GM06990 (cell line): ENCODE results near the gene TEC.

Experiments
- DNase-seq: peaks from one replicate; pipeline ENCODE4 v3.0.0-alpha.2; 2011; ENCODE audit not compliant: insufficient read length; ENCODE audit errors: extremely low read depth
- H3K27me3 ChIP-seq: replicated peaks from 2 replicates; pipeline ENCODE4 v1.6.0; 2011; ENCODE audit warnings: low read length; ENCODE audit not compliant: control insufficient read depth, insufficient read depth
- H3K36me3 ChIP-seq: 2 replicates; pipeline ENCODE4 v1.5.1; 2011; ENCODE audit warnings: low read length; ENCODE audit not compliant: control insufficient read depth, insufficient read depth
- H3K4me3 ChIP-seq: replicated peaks from 2 replicates; pipeline ENCODE4 v1.5.1; 2011; ENCODE audit warnings: low read depth, mild to moderate bottlenecking, control low read depth, low read length
- CTCF ChIP-seq: IDR thresholded peaks from 2 replicates; pipeline ENCODE4 v1.5.1; 2011; ENCODE audit warnings: low read length, control low read depth, mild to moderate bottlenecking, inconsistent platforms; ENCODE audit not compliant: insufficient read depth, poor library complexity, severe bottlenecking

Gene TEC

GRCh38 chr4:48262484-48262883 is 7.2 kb downstream of the TEC start:
- no peak for DNase-seq
- Histone ChIP-seq H3K27me3 (no peaks in the 10 kb centered on the region), H3K4me3 (no peak overlapping the region), H3K36me3 (no peaks in the 10 kb centered on the region; the same call in 1 of the 2 replicates)
- no peak for TF ChIP-seq CTCF

GRCh38 chr4:48261281-48261680 is 8.4 kb downstream of the TEC start:
- Histone ChIP-seq H3K4me3 (peak overlapping the region; percentile 5), H3K27me3 (no peaks in the 10 kb centered on the region), H3K36me3 (no peaks in the 10 kb centered on the region; the same call in 1 of the 2 replicates)
- TF ChIP-seq CTCF: no peak
- no peak for DNase-seq

GRCh38 chr4:48259748-48260147 is 9.9 kb downstream of the TEC start:
- no peak for DNase-seq
- H3K27me3 ChIP-seq: no peaks in the 10 kb centered on the region
- H3K4me3 ChIP-seq: no peak overlapping the region
- no peak for TF ChIP-seq CTCF
- H3K36me3 ChIP-seq: no peaks in the 10 kb centered on the region; the same call in 1 of the 2 replicates

GRCh38 chr4:48258845-48259397 is 10.7 kb downstream of the TEC start:
- Histone ChIP-seq H3K4me3 (no peak overlapping the region), H3K27me3 (no peaks in the 10 kb centered on the region), H3K36me3 (no peaks in the 10 kb centered on the region; the same call in 1 of the 2 replicates)
- TF ChIP-seq CTCF: no peak
- no peak for DNase-seq

- no peaks in the 10 kb centered on the region; the same call in 1 of the 2 replicates for H3K36me3 ChIP-seq
- H3K4me3 ChIP-seq: no peak overlapping the region
- no peak for TF ChIP-seq CTCF
- DNase-seq: no peak
- no peaks in the 10 kb centered on the region for H3K27me3 ChIP-seq
Measured at GRCh38 chr4:48255959-48256342, 13.7 kb downstream of the TEC start.
